ENCODE measurements around the gene FBXO5.
"Not testable (repeated sequence)": the region's sequence is repeated elsewhere in the genome, so short reads cannot be mapped to it uniquely, and the experiment has no call there.

Gene FBXO5

GRCh38 chr6:152982904-152983636, at the start of gene FBXO5:
Gene FBXO5, minus strand, starts transcription at chr6:152983041. Its CDS starts 82 bp downstream, at chr6:152982959.
- peak; percentile 59 for DNase-seq

- no peak for DNase-seq
These were observed 49.5 kb upstream of the FBXO5 start for GRCh38 chr6:153032255-153032882.

GRCh38 chr6:153031335-153031955, 48.6 kb upstream of the FBXO5 start:
- DNase-seq, result no peak

GRCh38 chr6:153028963-153029362, 46.1 kb upstream of the FBXO5 start:
- no peak for DNase-seq

- no peak for DNase-seq
These were observed 45.4 kb upstream of the FBXO5 start for GRCh38 chr6:153028286-153028685.

GRCh38 chr6:153027480-153027879, 44.6 kb upstream of the FBXO5 start:
- no peak for DNase-seq

GRCh38 chr6:153024709-153025017, 41.8 kb upstream of the FBXO5 start:
- no peak for DNase-seq

GRCh38 chr6:153023977-153024708, 41.3 kb upstream of the FBXO5 start:
- DNase-seq, result no peak

GRCh38 chr6:153018355-153018754, 35.5 kb upstream of the FBXO5 start:
- no peak for DNase-seq

GRCh38 chr6:153016846-153017245, 34.0 kb upstream of the FBXO5 start:
- no peak for DNase-seq

- DNase-seq, result no peak
These were observed 32.3 kb upstream of the FBXO5 start for GRCh38 chr6:153015094-153015640.

- no peak for DNase-seq
These were observed 30.6 kb upstream of the FBXO5 start for GRCh38 chr6:153013438-153013837.

GRCh38 chr6:153012856-153013255, 30.0 kb upstream of the FBXO5 start:
- no peak for DNase-seq

- DNase-seq, result no peak
These were observed 20.5 kb upstream of the FBXO5 start for GRCh38 chr6:153003366-153003690.

GRCh38 chr6:153002613-153003365, 19.9 kb upstream of the FBXO5 start, which contains the start of gene MTRF1L:
Gene MTRF1L, minus strand, starts transcription at chr6:153002709. Its CDS starts 24 bp downstream, at chr6:153002685.
- DNase-seq, result peak; percentile 87

- no peak for DNase-seq
These were observed 19.1 kb upstream of the FBXO5 start for GRCh38 chr6:153001767-153002612.

GRCh38 chr6:153000790-153001189, 17.9 kb upstream of the FBXO5 start:
- DNase-seq, result not testable (repeated sequence)

- DNase-seq, result no peak
These were observed 17.4 kb upstream of the FBXO5 start for GRCh38 chr6:153000243-153000642.

GRCh38 chr6:152999538-152999937, 16.7 kb upstream of the FBXO5 start:
- DNase-seq, result not testable (repeated sequence)

GRCh38 chr6:152993847-152994246, 11.0 kb upstream of the FBXO5 start:
- DNase-seq, result no peak

GRCh38 chr6:152993431-152993830, 10.6 kb upstream of the FBXO5 start:
- no peak for DNase-seq

- DNase-seq, result no peak
These were observed 4.1 kb upstream of the FBXO5 start for GRCh38 chr6:152986978-152987377.
